ENCODE measurements around the gene KCNN1.

DNA sequence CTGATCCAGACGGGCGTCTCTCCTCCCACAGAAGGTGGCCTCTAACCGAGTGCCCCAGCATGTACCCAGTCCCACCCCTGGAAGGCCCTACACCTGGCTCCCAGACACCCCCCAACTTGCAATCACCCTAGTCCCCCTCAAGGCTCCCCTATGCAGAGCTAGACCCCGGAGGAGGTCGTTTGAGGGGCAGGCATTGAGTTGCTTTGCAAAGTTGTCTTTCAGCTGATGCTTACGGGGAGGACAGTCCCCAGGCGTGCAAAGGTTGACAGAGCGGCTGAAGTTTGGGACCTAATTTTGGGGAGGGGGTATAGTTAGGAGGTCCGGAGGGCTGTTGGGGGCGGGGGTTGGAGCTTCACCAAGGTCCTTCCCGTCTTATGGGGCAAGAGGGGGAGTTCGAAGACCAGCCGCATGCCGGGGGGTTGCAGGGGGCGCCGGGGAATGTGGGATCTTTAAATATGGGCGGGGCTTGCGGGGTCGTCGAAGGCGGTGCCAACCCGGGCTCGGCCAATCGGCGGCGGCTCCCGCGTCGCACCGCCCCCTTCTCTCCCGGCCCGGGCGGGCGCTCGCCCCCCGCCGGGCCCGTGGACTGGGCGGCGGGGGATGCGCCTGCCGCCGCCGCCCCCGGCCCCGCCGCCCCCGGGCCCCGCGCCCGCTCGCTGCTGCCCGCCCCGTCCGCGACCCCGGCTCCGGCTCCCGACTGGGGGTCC, at the start of gene KCNN1:
- no peak for TF ChIP-seq ZNF274 (IDR thresholded peaks at IDR 0.05; ENCODE audit: low read depth, low read length)
- TF ChIP-seq, protein P1, sequence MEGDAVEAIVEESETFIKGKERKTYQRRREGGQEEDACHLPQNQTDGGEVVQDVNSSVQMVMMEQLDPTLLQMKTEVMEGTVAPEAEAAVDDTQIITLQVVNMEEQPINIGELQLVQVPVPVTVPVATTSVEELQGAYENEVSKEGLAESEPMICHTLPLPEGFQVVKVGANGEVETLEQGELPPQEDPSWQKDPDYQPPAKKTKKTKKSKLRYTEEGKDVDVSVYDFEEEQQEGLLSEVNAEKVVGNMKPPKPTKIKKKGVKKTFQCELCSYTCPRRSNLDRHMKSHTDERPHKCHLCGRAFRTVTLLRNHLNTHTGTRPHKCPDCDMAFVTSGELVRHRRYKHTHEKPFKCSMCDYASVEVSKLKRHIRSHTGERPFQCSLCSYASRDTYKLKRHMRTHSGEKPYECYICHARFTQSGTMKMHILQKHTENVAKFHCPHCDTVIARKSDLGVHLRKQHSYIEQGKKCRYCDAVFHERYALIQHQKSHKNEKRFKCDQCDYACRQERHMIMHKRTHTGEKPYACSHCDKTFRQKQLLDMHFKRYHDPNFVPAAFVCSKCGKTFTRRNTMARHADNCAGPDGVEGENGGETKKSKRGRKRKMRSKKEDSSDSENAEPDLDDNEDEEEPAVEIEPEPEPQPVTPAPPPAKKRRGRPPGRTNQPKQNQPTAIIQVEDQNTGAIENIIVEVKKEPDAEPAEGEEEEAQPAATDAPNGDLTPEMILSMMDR (IDR thresholded peaks at IDR 0.05 in 2 of 3, conservative IDR thresholded peaks at IDR 0.05 in 1 of 3; ENCODE audit: borderline replicate concordance in 1 of 3, insufficient read depth in 1 of 3, low read depth in 2 of 3, low read length in 2 of 3) = no peak
- TF ChIP-seq YY1 (IDR thresholded peaks at IDR 0.05; ENCODE audit: extremely low read depth, insufficient replicate concordance, low read depth, low read length) = no peak
- TF ChIP-seq JUND (IDR thresholded peaks at IDR 0.05) = no peak
- TF ChIP-seq POLR2A (IDR thresholded peaks at IDR 0.05; ENCODE audit: borderline replicate concordance, extremely low read depth, insufficient read depth, insufficient read length) = no peak
- no peak for TF ChIP-seq EZH2 (IDR thresholded peaks at IDR 0.05)

All from HCT116 (cell line).